ENCODE data around the gene THOC7.

- TF ChIP-seq CTCF (conservative IDR thresholded peaks at IDR 0.05; ENCODE audit: low read length), result no peak
- no peak for TF ChIP-seq EZH2phosphoT487 (IDR thresholded peaks at IDR 0.05; ENCODE audit: borderline replicate concordance)
Observed at GRCh38 chr3:63791974-63792373, 71.6 kb downstream of the THOC7 start.

Measured in Loucy (cell line).